GM10266 (cell line): ENCODE measurements around the gene ODAD2.

Source experiments
- DNase-seq: peaks from one replicate; pipeline ENCODE4 v3.0.0; 2012; ENCODE audit errors: extremely low spot score
- CTCF ChIP-seq: IDR thresholded peaks from 2 replicates; pipeline ENCODE4 v1.5.1; 2012; ENCODE audit warnings: mild to moderate bottlenecking, low read depth; ENCODE audit not compliant: control insufficient read depth, insufficient read depth; ENCODE audit errors: missing control alignments

Gene ODAD2

GRCh38 chr10:27770181-27770580 lies 228.7 kb downstream of the ODAD2 start:
- TF ChIP-seq CTCF, result no peak
- DNase-seq, result no peak
